ENCODE measurements around the gene SUB1. TPM values are rescaled to one million over a fixed set of nuclear protein-coding genes. Genes with fewer than 3 reads are reported as not detected.
"Not testable (repeated sequence)": the region's sequence is repeated elsewhere in the genome, so short reads cannot be mapped to it uniquely, and the experiment has no call there.

The SUB1 gene
- total RNA-seq, 1 donor from 2014 or later: 235 TPM

GRCh38 chr5:32572778-32573480, 12.4 kb upstream of the SUB1 start:
- TF ChIP-seq EZH2 (IDR thresholded peaks at IDR 0.05; ENCODE audit: insufficient read depth, low read length) (no peak), CTCF (IDR thresholded peaks at IDR 0.05; ENCODE audit: insufficient read depth, low read depth, low read length) (no peak)
- H3K36me3 Mint-ChIP-seq (ENCODE audit: low read depth, unreplicated experiment): no peaks in the 10 kb centered on the region
- Histone ChIP-seq H3K79me2 (ENCODE audit: insufficient read depth, low read length) (no peaks in the 10 kb centered on the region), H3K27me3 (ENCODE audit: insufficient read depth, low read length) (no peaks in the 10 kb centered on the region), H3K36me3 (ENCODE audit: insufficient read depth, low read length) (no peaks in the 10 kb centered on the region), H3K4me3 (ENCODE audit: insufficient read depth, low read depth, low read length) (no peak overlapping the region), H3K9me3 (ENCODE audit: insufficient read depth, low read depth, low read length) (no peaks in the 10 kb centered on the region), H2AFZ (ENCODE audit: low read depth, low read length) (no peak overlapping the region), H3K9ac (ENCODE audit: low read length) (no peak overlapping the region), H3K27ac (ENCODE audit: low read depth, low read length) (no peak overlapping the region), H4K20me1 (ENCODE audit: insufficient read depth, low read length) (no peaks in the 10 kb centered on the region), H3K4me1 (ENCODE audit: insufficient read depth, low read length) (peaks cover 6% of the 10 kb centered on the region), H3K4me2 (ENCODE audit: low read length) (no peak overlapping the region)
- DNase-seq (ENCODE audit: low read depth): no peak
- no peak overlapping the region for H3K4me3 Mint-ChIP-seq (ENCODE audit: unreplicated experiment)
- no peaks in the 10 kb centered on the region for H3K9me3 Mint-ChIP-seq (ENCODE audit: unreplicated experiment)
- H3K4me1 Mint-ChIP-seq (ENCODE audit: low read depth, unreplicated experiment): peaks cover 4% of the 10 kb centered on the region
- no peaks in the 10 kb centered on the region for H3K27me3 Mint-ChIP-seq (ENCODE audit: low read depth, unreplicated experiment)
- H3K27ac Mint-ChIP-seq (ENCODE audit: unreplicated experiment): no peak overlapping the region
- FAIRE-seq: no peak

DNA sequence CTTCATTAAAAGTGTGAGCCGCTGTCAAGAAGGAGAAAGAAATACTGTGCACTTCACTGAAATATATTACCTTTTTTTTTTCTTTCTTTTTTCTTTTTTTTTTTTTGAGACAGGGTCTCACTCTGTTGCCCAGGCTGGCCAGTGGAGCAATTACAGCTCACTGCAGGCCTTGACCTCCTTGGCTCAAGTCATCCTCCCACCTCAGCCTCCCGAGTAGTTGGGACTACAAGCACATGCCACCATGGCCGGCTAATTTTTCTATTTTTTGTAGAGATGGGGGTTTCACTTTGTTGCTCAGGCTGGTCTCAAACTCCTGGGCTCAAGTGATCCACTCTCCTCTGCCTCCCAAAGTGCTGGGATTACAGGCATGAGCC, 11.9 kb upstream of the SUB1 start:
- H3K4me3 Mint-ChIP-seq (ENCODE audit: unreplicated experiment); H3K4me1 Mint-ChIP-seq (ENCODE audit: low read depth, unreplicated experiment); H3K4me1 ChIP-seq (ENCODE audit: insufficient read depth, low read length); H3K27ac ChIP-seq (ENCODE audit: low read depth, low read length); H3K36me3 Mint-ChIP-seq (ENCODE audit: low read depth, unreplicated experiment); H3K79me2 ChIP-seq (ENCODE audit: insufficient read depth, low read length); H3K36me3 ChIP-seq (ENCODE audit: insufficient read depth, low read length); H3K27me3 Mint-ChIP-seq (ENCODE audit: low read depth, unreplicated experiment); H2AFZ ChIP-seq (ENCODE audit: low read depth, low read length); H3K4me2 ChIP-seq (ENCODE audit: low read length); H4K20me1 ChIP-seq (ENCODE audit: insufficient read depth, low read length); H3K9ac ChIP-seq (ENCODE audit: low read length); DNase-seq (ENCODE audit: low read depth); H3K27me3 ChIP-seq (ENCODE audit: insufficient read depth, low read length); FAIRE-seq; H3K9me3 ChIP-seq (ENCODE audit: insufficient read depth, low read depth, low read length); H3K9me3 Mint-ChIP-seq (ENCODE audit: unreplicated experiment); H3K27ac Mint-ChIP-seq (ENCODE audit: unreplicated experiment); H3K4me3 ChIP-seq (ENCODE audit: insufficient read depth, low read depth, low read length): not testable (repeated sequence)

- Mint-ChIP-seq H3K27ac (ENCODE audit: unreplicated experiment) (no peak overlapping the region), H3K4me1 (ENCODE audit: low read depth, unreplicated experiment) (no peaks in the 10 kb centered on the region), H3K9me3 (ENCODE audit: unreplicated experiment) (no peaks in the 10 kb centered on the region), H3K27me3 (ENCODE audit: low read depth, unreplicated experiment) (no peaks in the 10 kb centered on the region), H3K36me3 (ENCODE audit: low read depth, unreplicated experiment) (no peaks in the 10 kb centered on the region), H3K4me3 (ENCODE audit: unreplicated experiment) (no peak overlapping the region)
- Histone ChIP-seq H3K9me3 (ENCODE audit: insufficient read depth, low read depth, low read length) (no peaks in the 10 kb centered on the region), H4K20me1 (ENCODE audit: insufficient read depth, low read length) (no peaks in the 10 kb centered on the region), H3K4me2 (ENCODE audit: low read length) (no peak overlapping the region), H3K9ac (ENCODE audit: low read length) (no peak overlapping the region), H3K4me1 (ENCODE audit: insufficient read depth, low read length) (no peaks in the 10 kb centered on the region), H3K4me3 (ENCODE audit: insufficient read depth, low read depth, low read length) (no peak overlapping the region), H2AFZ (ENCODE audit: low read depth, low read length) (no peak overlapping the region), H3K27me3 (ENCODE audit: insufficient read depth, low read length) (no peaks in the 10 kb centered on the region), H3K79me2 (ENCODE audit: insufficient read depth, low read length) (no peaks in the 10 kb centered on the region), H3K36me3 (ENCODE audit: insufficient read depth, low read length) (no peaks in the 10 kb centered on the region), H3K27ac (ENCODE audit: low read depth, low read length) (no peak overlapping the region)
- DNase-seq (ENCODE audit: low read depth) (no peak), FAIRE-seq (no peak)
- TF ChIP-seq EZH2 (IDR thresholded peaks at IDR 0.05; ENCODE audit: insufficient read depth, low read length): no peak
Measured at GRCh38 chr5:32574540-32575175, 10.7 kb upstream of the SUB1 start.
